ENCODE measurements around the gene KRCC1.

- TF ChIP-seq POLR2AphosphoS5 (IDR thresholded peaks at IDR 0.05; ENCODE audit: low read depth, low read length) (peak; percentile 91), TAF1 (IDR thresholded peaks at IDR 0.05; ENCODE audit: borderline replicate concordance, low read depth, low read length) (peak; percentile 58)
Observed at GRCh38 chr2:88055371-88056128, at the start of gene KRCC1.

All from GM12892 (cell line).